Measurements from ENCODE around the gene TMCC3.
A peak's percentile ranks its signal among the peaks of the same experiment; 100 is the strongest.
"Not testable (repeated sequence)": the region's sequence is repeated elsewhere in the genome, so short reads cannot be mapped to it uniquely, and the experiment has no call there.

The TMCC3 gene

DNA sequence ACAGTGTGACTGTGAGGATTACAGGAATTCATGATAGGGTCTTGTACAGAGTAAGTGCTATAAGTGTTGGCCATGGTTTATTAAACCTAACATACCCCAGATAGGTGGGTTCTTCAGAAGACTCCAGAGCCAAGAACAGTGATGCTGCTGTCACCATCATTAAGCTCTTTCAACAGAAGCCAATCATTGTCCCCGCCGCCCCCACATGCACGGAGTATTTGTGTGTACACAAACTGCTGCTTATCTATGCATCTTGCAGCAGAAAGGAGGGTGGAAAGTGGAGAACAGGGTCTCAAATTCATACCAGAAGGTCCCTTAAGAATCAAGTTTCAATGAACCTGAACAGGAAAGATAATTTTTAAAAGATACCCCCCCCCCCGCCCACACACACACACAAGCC is 51.2 kb downstream of the TMCC3 start:
- DNase-seq (ENCODE audit: low spot score), result no peak

DNA sequence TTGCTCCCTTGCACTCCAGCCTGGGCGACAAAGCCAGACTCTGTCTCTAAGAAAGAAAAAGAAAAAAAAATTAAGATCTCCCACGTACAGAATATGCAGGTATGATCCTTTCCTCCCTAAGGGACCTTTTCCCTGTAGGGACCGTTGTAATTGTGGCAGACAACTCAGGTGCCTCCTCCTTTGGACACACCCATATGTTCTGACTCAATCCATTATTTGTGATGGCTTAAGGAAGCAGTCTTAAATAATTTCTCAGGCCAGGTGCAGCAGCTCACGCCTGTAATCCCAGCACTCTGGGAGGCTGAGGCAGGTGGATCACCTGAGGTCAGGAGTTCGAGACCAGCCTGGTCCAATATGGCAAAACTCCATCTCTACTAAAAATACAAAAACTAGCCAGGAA is 53.1 kb downstream of the TMCC3 start:
- no peak for DNase-seq (ENCODE audit: low spot score)

DNA sequence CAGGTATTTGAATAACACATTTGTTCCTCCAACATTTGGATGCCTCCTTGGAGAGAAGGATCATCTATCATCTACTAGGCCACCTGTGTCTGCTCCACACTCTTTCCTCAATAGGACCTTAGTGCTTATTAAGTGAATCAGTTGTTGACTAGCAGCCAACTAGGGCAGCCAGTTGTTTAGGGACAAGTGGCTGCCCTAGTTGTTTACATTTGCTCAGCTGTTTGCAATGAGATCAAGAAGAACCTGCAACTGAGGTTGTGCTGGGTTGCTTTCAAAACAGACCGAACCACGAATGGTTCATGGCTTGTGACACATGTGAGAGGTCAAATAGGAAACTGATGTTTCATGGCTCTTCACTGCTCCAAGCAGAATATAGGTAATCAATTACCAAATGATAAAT is 53.8 kb downstream of the TMCC3 start:
- DNase-seq (ENCODE audit: low spot score), result no peak

DNA sequence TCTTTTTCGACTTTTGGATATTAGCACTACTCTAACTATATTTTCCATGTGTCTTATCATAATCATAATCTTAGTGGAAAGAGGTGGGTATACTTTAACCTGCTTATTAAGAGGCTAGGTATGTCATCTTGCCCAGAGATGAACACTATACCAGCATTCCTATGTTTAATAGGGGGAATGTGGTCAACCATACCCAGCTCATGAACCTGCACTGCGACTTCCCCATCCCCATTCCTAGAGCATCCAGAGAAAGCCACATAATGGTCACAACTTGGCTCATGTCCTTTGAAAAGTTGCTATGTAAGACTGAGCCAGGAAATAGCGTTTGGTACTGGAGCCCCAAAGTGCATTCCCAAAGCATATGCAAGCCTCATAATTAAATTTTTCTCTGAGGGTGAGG is 55.2 kb downstream of the TMCC3 start:
- DNase-seq (ENCODE audit: low spot score), result no peak

DNA sequence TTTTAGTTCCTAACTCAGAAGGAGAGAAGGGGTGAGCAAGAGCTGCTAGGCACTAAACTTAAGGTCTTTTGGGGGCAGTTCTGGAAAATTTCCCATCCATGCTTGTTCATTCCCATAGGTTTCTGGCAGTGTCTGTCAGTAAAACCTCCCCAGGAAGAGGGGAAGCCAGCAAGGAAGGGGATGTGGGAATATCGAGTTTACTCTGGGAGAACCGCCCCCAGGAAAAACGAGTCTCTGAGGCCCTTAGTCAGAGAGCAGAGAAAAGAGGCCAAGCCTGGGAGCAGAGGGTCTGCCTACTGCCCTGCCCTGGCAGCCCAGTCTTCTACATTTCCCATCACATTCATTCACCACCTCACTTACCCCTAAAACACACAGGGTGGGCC is 55.9 kb downstream of the TMCC3 start:
- DNase-seq (ENCODE audit: low spot score), result no peak

DNA sequence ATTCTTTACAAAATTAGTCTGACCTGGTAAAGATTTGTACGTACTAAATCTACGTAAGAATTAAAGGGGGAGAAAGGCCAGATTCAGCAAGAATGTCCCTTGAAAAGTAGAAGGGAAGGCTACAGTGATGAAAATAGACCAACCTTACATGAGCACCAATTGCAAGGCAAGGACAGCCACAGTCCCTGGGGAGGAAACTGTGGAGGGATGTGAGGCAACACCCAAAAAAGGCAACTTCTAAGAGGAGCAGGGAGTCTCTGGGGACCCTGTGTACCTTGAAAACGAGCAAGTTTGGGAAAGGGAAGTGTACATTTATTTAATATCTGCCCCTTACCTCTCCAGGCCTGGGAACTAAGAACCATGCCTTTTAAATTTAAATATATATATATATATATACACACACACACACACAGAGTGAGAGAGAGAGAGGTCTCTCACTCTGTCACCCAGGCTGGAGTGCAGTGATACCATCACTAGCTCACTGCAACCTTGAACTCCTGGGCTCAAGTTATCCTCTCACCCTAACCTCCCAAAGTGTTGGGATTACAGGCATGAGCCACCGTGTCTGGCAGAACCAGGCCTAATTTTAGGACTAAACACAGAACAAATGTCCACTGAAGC is 56.4 kb downstream of the TMCC3 start:
- DNase-seq (ENCODE audit: low spot score), result no peak

DNA sequence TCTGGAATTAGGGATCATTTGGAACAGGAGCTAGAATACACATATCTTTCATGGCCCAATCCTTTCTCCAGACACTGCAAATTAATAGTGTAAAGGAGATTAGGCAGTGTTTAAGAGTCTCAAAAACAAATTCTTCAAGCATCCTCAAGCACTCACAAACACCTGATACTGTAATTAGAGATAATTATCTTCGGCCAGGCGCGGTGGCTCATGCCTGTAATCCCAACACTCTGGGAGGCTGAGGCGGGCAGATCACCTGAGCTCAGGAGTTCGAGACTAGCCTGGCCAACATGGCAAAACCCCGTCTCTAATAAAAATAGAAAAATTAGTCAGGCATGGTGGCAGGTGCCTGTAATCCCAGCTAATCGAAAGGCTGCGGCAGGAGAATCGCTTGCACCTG is 57.6 kb downstream of the TMCC3 start:
- DNase-seq (ENCODE audit: low spot score), result not testable (repeated sequence)

DNA sequence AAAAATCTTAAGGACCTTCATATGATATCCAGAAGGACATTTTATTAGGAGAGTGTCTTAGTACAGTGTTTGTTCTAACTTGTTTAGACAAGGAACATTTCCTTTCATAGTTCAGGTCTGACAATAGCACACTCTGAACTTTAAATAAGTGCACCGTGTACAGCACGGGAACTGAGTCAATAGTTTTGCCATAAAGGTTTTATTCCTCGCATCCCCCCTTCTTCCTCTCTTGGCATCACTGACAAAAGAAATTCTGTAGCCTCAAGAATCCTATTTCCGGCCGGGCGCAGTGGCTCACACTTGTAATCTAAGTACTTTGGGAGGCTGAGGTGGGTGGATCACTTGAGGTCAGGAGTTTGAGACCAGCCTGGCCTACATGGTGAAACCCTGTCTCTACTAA is 58.3 kb downstream of the TMCC3 start:
- DNase-seq (ENCODE audit: low spot score), result no peak

DNA sequence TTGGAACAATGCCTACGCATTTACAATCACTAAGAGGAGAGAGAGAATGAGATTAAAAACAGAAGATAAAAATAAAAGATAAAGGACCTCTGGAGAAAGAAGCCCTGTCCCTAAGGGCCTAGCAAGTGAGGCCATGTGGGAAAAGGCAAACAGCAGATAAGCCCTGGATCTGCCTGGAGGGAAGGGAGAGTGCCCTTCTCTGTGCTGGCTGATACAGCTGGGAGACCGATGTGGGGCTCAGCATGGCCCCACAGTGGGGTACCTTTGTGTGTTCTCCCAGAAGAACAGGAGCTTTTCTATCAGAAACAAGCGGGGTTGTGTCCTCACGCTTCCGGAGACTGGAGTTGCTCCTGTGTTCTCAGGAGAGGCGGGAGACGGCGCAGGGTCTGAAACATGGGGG is 59.9 kb downstream of the TMCC3 start:
- no peak for DNase-seq (ENCODE audit: low spot score)

DNA sequence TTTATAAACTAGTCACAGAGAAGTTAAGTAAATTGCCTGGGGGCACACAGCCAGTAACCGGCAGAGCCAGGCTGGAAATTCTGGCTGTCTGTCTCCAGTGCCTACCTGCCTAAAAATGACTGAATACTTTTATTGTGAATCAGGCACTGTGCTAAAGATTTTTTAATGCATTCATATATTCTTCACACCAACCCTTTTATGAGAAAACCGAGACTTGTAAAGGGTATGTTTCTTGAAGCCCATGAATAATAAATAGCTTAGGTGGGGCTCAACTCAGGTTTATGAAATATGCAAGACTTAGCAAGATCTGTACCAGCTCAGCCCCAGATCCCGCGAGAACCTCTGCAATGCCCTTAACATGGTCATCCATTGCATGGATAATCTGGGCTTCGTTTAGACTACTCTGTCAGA is 60.8 kb downstream of the TMCC3 start:
- DNase-seq (ENCODE audit: low spot score), result no peak

DNA sequence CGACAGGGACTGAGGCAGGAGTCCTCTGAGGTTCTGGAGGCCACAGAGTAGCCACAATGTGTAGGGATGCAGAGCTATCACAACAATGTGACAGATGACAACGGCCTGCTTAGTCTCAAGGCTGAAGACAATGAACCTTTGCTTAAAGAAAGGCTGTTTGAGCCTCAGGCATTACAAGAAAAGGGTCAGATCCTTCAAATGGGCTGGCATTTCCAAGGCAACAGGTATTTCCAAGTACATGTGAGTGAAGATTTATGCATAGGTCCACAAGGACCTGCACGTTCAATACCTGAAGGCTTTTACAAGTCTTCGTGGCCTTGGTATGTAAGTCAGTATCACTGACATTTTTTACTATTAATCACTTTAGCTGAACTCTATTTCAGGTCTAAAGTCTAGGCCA is 62.0 kb downstream of the TMCC3 start:
- no peak for DNase-seq (ENCODE audit: low spot score)

DNA sequence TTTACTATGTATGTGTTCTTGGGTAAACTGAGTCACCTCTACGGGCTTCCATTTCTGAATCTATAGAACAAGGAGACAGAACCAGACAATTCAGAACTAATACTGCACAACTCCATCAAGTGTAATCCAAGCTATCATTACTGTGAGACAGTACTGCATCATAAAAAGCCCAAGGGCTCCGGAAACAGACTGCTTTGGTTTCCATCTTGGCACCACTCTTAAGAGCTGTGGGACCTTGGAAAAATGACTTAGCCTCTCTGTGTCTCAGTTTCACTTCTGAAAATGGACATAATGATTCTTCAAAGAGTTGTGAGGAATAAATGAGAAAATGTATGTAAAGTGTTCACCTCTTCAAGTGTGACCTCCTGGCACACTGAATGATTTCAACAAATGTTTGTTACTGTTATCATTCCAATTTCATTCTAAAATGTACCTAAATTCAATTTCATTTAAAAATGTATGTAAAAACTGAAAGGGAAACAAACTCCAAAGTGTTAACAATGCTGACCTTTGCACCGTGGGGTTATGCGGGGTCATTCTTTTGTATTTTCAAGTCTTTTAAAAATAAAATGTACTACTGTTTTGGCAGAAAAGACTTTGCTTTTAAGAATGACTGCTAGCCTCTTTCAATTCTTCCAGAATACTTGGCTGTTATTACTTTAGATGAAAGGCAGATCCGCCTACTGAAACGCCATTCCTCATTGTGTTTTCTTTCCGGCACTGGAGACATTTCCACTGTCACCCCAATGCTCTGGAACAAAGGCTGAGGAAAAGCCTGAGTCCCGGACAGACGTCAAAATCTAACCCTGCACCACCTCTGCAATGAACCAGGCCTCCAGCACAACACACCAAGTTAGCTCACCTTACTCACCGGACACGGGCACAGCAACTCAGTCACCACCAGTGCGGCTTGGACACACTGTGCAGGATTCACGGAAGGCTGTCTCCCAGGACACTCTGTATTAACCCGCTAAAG is 62.8 kb downstream of the TMCC3 start:
- no peak for DNase-seq (ENCODE audit: low spot score)

DNA sequence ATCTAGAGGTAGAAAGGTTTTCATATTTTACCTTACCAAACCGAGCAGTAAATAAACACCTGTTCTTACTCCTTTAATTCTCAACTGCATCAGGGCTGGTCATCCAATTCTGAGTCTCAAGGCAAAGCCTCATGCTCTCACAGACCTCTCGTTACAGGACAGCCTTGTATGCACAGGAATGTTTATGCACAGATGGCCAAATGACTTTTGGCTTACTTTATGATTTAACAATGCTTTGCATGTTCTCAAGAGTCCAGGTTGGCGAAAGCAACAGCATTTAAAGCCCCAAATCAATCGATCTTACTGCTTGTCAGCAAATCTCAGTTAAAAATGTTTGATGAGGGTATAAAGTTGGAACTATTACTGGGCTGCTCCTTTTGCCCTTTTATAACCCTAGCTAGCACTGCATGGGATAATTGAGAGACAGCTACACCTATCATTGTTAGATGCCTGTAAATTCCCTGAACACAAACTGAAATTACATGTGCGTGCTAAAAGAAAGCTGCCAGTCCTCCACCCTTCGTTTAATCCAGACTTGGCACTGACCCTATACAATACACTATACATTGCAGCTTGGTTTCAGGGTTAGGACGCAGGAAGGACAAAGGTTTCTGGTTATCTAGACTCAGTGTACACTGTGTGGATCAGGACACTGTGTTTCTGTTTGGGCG is 63.6 kb downstream of the TMCC3 start:
- no peak for DNase-seq (ENCODE audit: low spot score)

DNA sequence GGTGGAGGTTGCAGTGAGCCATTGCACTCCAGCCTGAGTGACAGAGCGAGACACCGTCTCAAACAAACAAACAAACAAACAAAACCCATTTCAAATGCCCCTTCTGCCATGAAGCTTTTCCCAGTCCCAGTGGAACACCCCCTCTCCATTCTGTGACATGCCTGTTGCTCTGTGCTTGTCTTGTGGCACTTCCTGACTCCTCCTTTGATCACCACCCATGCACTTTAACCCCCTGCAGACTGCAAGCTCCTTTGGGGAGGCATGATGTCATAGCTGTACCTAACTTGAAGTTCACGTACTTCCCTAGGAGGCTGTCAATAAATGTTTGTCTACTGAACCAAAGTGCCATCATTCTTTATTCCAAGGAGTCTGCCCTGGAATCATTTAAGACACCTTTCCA is 64.7 kb downstream of the TMCC3 start:
- DNase-seq (ENCODE audit: low spot score), result no peak

DNA sequence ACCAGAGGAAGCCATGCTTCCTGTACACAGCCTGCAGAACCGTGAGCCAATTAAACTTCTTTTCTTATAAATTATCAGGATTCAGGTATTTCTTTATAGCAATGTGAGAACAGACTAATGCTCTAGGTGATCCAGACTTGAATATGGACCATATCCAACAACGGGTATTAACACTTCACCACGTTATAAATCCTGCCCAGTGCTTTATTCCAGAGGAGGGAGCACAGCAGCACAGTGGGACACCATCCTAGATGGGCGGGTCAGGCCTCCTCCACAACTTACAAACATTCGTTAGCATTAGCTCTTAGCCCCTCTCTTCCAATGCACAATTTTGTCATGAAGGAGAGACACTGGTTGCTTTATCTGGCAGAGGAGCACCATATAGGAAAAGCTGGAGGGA is 66.0 kb downstream of the TMCC3 start:
- DNase-seq (ENCODE audit: low spot score), result no peak

DNA sequence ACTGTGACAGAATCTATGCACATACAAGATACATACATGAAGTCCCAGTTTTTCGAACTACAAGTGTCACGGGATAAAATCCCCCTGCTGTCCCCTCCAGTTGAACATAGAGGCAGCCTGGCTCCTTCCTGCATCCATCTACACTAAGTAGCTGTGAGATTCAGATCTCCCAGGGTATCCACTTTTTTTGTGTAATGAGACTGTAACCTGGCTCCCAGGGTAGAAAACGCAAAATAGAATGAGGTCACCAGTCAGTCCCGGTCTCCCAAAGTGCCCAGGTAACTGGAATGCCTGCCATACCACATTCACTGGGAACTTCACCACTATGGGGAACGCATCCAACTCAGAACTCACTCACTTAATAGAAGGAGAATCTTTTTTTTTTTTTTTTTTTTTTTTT is 67.8 kb downstream of the TMCC3 start:
- no peak for DNase-seq (ENCODE audit: low spot score)

DNA sequence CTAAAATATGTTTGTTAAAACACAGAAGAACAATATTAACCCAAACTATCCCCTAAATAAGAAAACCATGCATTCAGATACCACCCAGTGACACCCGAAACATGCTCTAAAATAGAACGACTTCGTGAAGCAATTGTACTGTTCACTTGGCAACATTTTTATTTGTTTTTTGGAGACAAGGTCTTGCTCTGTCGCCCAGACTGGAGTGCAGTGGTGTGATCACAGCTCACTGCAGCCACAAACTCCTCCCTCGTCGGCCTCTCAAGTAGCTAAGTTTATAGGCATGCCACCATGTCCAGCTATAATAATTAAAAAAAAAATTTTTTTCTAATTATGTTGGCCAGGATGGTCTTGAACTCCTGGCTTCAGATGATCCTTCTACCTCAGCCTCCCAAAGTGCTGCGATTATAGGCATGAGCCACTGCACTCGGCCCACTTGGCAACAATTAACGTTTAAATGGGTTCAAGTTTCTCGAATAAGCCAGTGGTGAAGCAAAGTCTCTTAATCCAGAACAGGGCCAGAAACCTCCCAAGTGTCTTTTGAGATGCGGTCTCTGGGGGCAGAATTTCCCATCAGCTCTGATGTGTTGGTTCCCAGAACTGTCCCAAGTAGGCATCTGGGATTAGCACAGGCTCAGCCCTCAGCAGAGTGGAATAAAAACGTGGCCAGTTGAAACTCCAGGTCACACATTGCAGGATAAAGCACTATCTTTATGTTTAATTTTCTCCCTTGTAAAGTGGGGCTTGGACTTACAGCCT is 74.5 kb downstream of the TMCC3 start:
- no peak for DNase-seq (ENCODE audit: low spot score)

DNA sequence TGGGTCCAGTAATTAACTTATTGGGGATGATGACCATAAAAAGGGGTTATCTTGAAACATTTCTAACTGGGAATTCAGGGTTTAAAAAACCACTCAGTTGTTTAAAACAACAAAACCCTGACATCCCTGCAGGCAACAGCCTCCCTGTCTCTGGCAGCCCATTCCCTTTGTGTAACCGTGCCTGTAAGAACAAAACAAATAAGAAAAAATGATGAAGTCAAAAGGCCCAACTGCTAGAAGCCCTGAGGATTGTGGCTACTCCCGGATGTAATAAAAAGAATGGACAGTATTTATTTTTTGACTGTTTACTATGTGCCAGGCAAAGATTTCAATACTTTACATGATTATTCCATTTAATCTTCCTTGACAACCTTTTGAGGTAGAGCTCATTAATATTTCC is 75.3 kb downstream of the TMCC3 start:
- no peak for DNase-seq (ENCODE audit: low spot score)

DNA sequence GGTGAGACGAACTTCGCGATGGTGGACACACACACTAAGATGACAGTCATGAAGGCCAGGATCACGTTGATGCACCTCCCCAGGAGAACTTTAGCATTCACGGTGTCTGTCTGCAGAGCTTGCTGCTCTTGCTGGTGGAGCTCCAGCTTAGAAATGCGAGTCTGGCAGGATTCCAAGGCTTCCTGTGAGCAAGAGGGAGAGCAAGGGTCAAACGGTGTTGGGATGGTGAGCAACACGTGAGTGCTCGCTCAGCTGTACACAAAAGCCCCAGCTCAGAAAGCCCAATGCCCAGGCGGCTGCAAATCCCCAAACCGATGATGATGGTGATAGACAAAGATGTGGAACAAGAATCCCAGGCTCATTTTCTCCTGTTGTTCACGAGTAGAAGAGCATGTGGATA is 78.8 kb downstream of the TMCC3 start:
- DNase-seq (ENCODE audit: low spot score), result no peak

DNA sequence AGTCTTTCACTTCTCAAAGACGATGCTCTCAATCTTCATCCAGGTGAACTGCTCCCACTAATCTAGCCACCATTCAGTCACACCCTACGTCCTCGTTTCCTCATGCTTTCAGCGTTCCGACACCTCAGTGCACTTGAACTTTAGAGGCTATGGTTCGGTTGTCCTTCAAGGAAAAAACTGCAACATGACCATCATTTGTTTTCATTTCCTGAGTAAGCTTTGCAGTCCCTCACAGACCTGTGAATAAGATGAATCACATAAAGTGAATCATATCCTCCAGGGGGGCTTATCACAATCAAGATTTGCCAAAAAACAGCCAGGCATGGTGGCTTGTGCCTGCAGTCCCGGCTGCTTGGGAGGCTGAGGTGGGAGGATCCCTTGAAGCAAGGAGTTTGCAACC is 80.2 kb downstream of the TMCC3 start:
- DNase-seq (ENCODE audit: low spot score), result no peak

DNA sequence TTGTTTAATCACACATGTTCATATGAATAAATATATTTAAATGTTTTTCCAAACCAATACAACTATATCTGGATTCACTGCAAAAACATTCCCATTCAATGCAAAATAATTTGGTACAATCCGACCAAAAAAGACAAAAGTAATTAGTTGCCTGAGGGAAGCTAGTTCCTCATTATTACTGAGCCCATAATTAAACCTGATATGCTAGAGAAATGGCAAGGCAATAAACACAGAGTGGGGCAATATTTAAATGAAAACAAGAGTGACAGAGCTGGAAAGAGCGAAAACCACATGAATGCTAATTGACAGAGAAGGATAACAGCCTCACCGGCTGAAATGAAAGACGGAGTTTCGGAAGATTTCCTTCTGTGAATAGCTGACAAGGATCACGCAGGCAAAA is 82.6 kb downstream of the TMCC3 start:
- DNase-seq (ENCODE audit: low spot score), result no peak

DNA sequence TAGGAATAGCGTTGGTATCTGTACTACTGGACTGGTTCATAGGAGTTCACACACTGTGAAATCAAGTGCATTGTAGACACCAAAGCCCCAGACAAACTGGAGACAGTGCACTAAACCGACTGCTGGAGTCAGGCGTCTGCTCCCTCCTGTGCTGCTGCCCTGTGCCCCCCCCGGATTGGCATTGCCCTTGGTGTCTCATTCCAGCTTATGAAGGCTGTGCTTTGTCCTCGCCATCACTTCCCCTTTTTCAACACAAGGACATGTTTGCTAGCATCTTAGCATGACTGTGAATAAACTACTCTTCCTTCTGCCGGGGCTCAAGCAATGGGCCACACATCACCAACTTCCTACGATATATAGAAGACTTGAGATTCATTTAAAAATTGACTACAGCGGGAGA is 84.0 kb downstream of the TMCC3 start:
- DNase-seq (ENCODE audit: low spot score), result peak; percentile 52

Measured in COLO829 (cell line).